Spleen (tissue), 11 donors: ENCODE results near the gene CAPN9. TPM values are rescaled to one million over a fixed set of nuclear protein-coding genes. Genes with fewer than 3 reads are reported as not detected.
A peak's percentile ranks its signal among the peaks of the same experiment; 100 is the strongest.

Experiments used
- DNase-seq: peaks from one replicate; pipeline ENCODE4 v3.0.0-alpha.2; 2020
- H3K27ac ChIP-seq, 8 donors: fragments of 200-600 bp; sonication (generic) in 7 of 8; 1 replicate in 4 of 8; 2 replicates in 4 of 8; pipeline versions ENCODE4 v1.5.0 to v1.8.0; 2016 to 2021; ENCODE audit warnings: inconsistent platforms in 4 of 8, mild to moderate bottlenecking in 4 of 8, moderate library complexity in 1 of 8
- H3K27me3 ChIP-seq, 7 donors: fragments of 200-600 bp; sonication (generic) in 6 of 7; replicated peaks in 1 of 7; 1 replicate in 4 of 7; 2 replicates in 3 of 7; pipeline versions ENCODE4 v1.5.0 to v1.8.0; 2016 to 2021; ENCODE audit warnings: inconsistent platforms in 3 of 7, mild to moderate bottlenecking in 1 of 7
- H3K36me3 ChIP-seq, 6 donors: fragments of 200-600 bp; sonication (generic) in 5 of 6; 1 replicate in 4 of 6; 2 replicates in 2 of 6; pipeline versions ENCODE4 v1.5.0 to v1.8.0; 2016 to 2021; ENCODE audit warnings: inconsistent platforms in 2 of 6
- H3K4me1 ChIP-seq, 6 donors: fragments of 200-600 bp; sonication (generic) in 5 of 6; 1 replicate in 3 of 6; 2 replicates in 3 of 6; pipeline versions ENCODE4 v1.5.0 to v1.8.0; 2016 to 2021; ENCODE audit warnings: inconsistent platforms in 3 of 6
- H3K4me3 ChIP-seq, 8 donors: fragments of 200-600 bp; sonication (generic) in 7 of 8; 1 replicate in 4 of 8; 2 replicates in 4 of 8; pipeline versions ENCODE4 v1.5.0 to v1.8.0; 2016 to 2021; ENCODE audit warnings: inconsistent platforms in 4 of 8, mild to moderate bottlenecking in 4 of 8, moderate library complexity in 2 of 8
- H3K9me3 ChIP-seq, 8 donors: fragments of 200-600 bp; sonication (generic) in 7 of 8; 1 replicate in 4 of 8; 2 replicates in 4 of 8; pipeline versions ENCODE4 v1.5.0 to v1.8.0; 2016 to 2021; ENCODE audit warnings: inconsistent platforms in 4 of 8
- CTCF ChIP-seq, 11 experiments: fragments of 200-600 bp in 7 of 11; fragments of 450-650 bp in 4 of 11; sonication (generic) in 4 of 11; IDR thresholded peaks in 8 of 11; conservative IDR thresholded peaks in 3 of 11; 1 replicate in 7 of 11; 2 replicates in 4 of 11; pipeline versions ENCODE4 v1.4.0 to v1.8.0; 2016 to 2021; ENCODE audit warnings: antibody characterized with exemption in 11 of 11, inconsistent platforms in 4 of 11, mild to moderate bottlenecking in 1 of 11
- POLR2A ChIP-seq, 3 donors: fragments of 450-650 bp; IDR thresholded peaks; one replicate each; pipeline ENCODE4 v1.5.1; 2017; ENCODE audit warnings: antibody characterized with exemption in 3 of 3, mild to moderate bottlenecking in 1 of 3
- POLR2AphosphoS5 ChIP-seq, 3 donors: sonication (generic); formaldehyde crosslinking; IDR thresholded peaks; one replicate each; pipeline ENCODE4 v1.5.1; 2017; ENCODE audit warnings: antibody characterized with exemption in 3 of 3
- WGBS, 5 donors: extraction: QIAGEN DNeasy Blood & Tissue Kit in 3 of 5; methylation state at CpG; one replicate each; pipeline versions ENCODE4 v1.1.5 to v1.1.7; 2013 to 2018; 5-methylcytosine and 5-hydroxymethylcytosine counted together
- intact Hi-C: fragments of 100-400 bp; cut with DNase I; formaldehyde crosslinking; loops from one replicate; pipeline ENCODE4 v1.15.0; 2023; ENCODE audit warnings: low total_unique reads
- polyA plus RNA-seq, 3 donors: library from polyadenylated mRNA; stranded (reverse); fragments of 200-250 nt; gene quantifications; one replicate each; pipeline ENCODE4 v1.2.1, GENCODE V29; 2013
- total RNA-seq, 7 donors: library from RNA; depleted of rRNA in 3 of 7; stranded (reverse); fragments of >200 nt in 3 of 7; fragmentation: NEBNext Ultra II Directional in 4 of 7; extraction: Animal tissue kit (Norgen Biotek cat#: 25700) in 4 of 7; gene quantifications; one replicate each; pipeline versions ENCODE4 v1.1.0 to v1.2.1, GENCODE V29; 2016 to 2021
- donor health status: healthy with polysubstance abuse.
- donor health status: DM: no; HTN: no; CAD: no; lungs with moderate emphysema.
- donor health status: DM: no; HTN: no; CAD: no.
- donor health status: Bipolar disorder and iron deficiency.
- donor health status: healthy.
- donor health status: DM: no; HTN: no; CAD: no.
- donor health status: DM: yes; HTN: yes; CAD: no.

The CAPN9 gene
- total and polyA plus RNA-seq, 10 donors, result 0.05 TPM; not detected in 9

DNA sequence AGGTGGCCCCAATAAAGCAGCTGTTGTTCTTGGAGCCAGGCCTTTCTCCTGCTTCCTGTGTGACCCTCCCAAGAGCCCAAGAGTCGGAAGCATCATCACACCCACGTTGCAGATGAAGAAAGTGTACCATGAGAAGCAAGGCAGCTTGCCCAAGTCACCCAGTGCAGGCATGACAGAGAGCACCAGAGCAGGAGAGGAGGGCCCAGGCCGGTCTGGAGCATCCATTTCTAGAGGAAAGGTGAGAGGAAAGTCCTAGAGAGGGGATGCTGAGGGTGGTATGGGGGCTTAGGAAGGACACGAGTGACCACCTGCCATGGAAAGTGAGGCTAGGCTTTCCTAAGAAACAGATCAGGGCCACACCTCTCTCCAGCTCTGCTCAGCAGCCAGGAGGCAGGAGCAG lies 74.2 kb downstream of the CAPN9 start:
- TF ChIP-seq CTCF (IDR thresholded peaks at IDR 0.05 in 8 of 11, conservative IDR thresholded peaks at IDR 0.05 in 3 of 11) (no peak), POLR2AphosphoS5 (IDR thresholded peaks at IDR 0.05) (no peak), POLR2A (IDR thresholded peaks at IDR 0.05) (no peak)
- H3K36me3 ChIP-seq, result no peaks in the 10 kb centered on the region
- WGBS, 5 donors, result 67 to 85% (median 72%) methylated on average over 4 of the region's 4 CpGs
- H3K27me3 ChIP-seq, result peaks cover 0 to 3% (median 0%) of the 10 kb centered on the region in 7 donors
- no peaks in the 10 kb centered on the region for H3K9me3 ChIP-seq
- no peak overlapping the region for H3K27ac ChIP-seq
- DNase-seq, result no peak
- intact Hi-C loops, result no loop called here
- H3K4me1 ChIP-seq, result peaks cover 0 to 6% (median 0%) of the 10 kb centered on the region in 6 donors
- H3K4me3 ChIP-seq, result no peak overlapping the region

GRCh38 chr1:230822092-230822581 lies 74.9 kb downstream of the CAPN9 start:
- WGBS, 5 donors, result 68 to 82% (median 74%) methylated on average over 13 of the region's 13 CpGs
- no peaks in the 10 kb centered on the region for H3K9me3 ChIP-seq
- peaks cover 0 to 3% (median 0%) of the 10 kb centered on the region in 7 donors for H3K27me3 ChIP-seq
- TF ChIP-seq POLR2AphosphoS5 (IDR thresholded peaks at IDR 0.05) (peak in 1 of 3 donors; percentile 29), POLR2A (IDR thresholded peaks at IDR 0.05) (no peak), CTCF (IDR thresholded peaks at IDR 0.05 in 8 of 11, conservative IDR thresholded peaks at IDR 0.05 in 3 of 11) (no peak)
- intact Hi-C loops, result no loop called here
- H3K4me3 ChIP-seq, result no peak overlapping the region
- no peak for DNase-seq
- H3K4me1 ChIP-seq, result peaks cover 0 to 6% (median 0%) of the 10 kb centered on the region in 6 donors
- no peaks in the 10 kb centered on the region for H3K36me3 ChIP-seq
- no peak overlapping the region for H3K27ac ChIP-seq

GRCh38 chr1:230823426-230823825 lies 76.2 kb downstream of the CAPN9 start:
- H3K27me3 ChIP-seq, result peaks cover 0 to 3% (median 0%) of the 10 kb centered on the region in 7 donors
- WGBS, 5 donors, result 44 to 65% (median 64%) methylated on average over 2 to 6 of the region's 6 CpGs
- peaks cover 0 to 6% (median 0%) of the 10 kb centered on the region in 6 donors for H3K4me1 ChIP-seq
- no peak overlapping the region for H3K27ac ChIP-seq
- TF ChIP-seq CTCF (IDR thresholded peaks at IDR 0.05 in 8 of 11, conservative IDR thresholded peaks at IDR 0.05 in 3 of 11), result no peak
- TF ChIP-seq POLR2A (IDR thresholded peaks at IDR 0.05), result no peak
- TF ChIP-seq POLR2AphosphoS5 (IDR thresholded peaks at IDR 0.05), result peak in 1 of 3 donors; percentile 38
- no peak for DNase-seq
- H3K9me3 ChIP-seq, result no peaks in the 10 kb centered on the region
- no peak overlapping the region for H3K4me3 ChIP-seq
- intact Hi-C loops, result no loop called here
- no peaks in the 10 kb centered on the region for H3K36me3 ChIP-seq

- no peaks in the 10 kb centered on the region for H3K9me3 ChIP-seq
- peaks cover 0 to 3% (median 0%) of the 10 kb centered on the region in 7 donors for H3K27me3 ChIP-seq
- intact Hi-C loops, result no loop called here
- TF ChIP-seq POLR2A (IDR thresholded peaks at IDR 0.05), result no peak
- no peak for DNase-seq
- no peaks in the 10 kb centered on the region for H3K36me3 ChIP-seq
- peaks cover 0 to 6% (median 0%) of the 10 kb centered on the region in 6 donors for H3K4me1 ChIP-seq
- H3K27ac ChIP-seq, result no peak overlapping the region
- no peak overlapping the region for H3K4me3 ChIP-seq
- WGBS, 5 donors, result 67 to 90% (median 72%) methylated on average over 3 of the region's 3 CpGs
Measured at GRCh38 chr1:230823931-230824381, 76.8 kb downstream of the CAPN9 start.
